Activated CD4-positive, CD25-positive, alpha-beta regulatory T cell treated with anti-CD3 and anti-CD28 coated beads, Interleukin-2, amount 50 U/mL, for 72 hours (primary cell): ENCODE data around the gene NOTCH3.

Experiments used
- DNase-seq: peaks from one replicate; pipeline ENCODE4 v3.0.0; 2021

Gene NOTCH3

GRCh38 chr19:15122331-15123030 is 78.3 kb downstream of the NOTCH3 start:
- DNase-seq, result no peak

GRCh38 chr19:15120135-15121026 is 80.4 kb downstream of the NOTCH3 start:
- no peak for DNase-seq

GRCh38 chr19:15118789-15119494 is 81.9 kb downstream of the NOTCH3 start:
- DNase-seq, result no peak

- DNase-seq, result no peak
Measured at GRCh38 chr19:15118248-15118647, 82.5 kb downstream of the NOTCH3 start.

GRCh38 chr19:15116856-15117255 is 83.9 kb downstream of the NOTCH3 start:
- no peak for DNase-seq

GRCh38 chr19:15115762-15116615 is 84.8 kb downstream of the NOTCH3 start:
- DNase-seq, result no peak

- no peak for DNase-seq
Measured at GRCh38 chr19:15115080-15115479, 85.7 kb downstream of the NOTCH3 start.

GRCh38 chr19:15114153-15114540 is 86.6 kb downstream of the NOTCH3 start:
- no peak for DNase-seq

GRCh38 chr19:15113245-15114152 is 87.3 kb downstream of the NOTCH3 start:
- DNase-seq, result no peak

GRCh38 chr19:15112385-15112784 is 88.4 kb downstream of the NOTCH3 start:
- DNase-seq, result no peak

- DNase-seq, result no peak
Measured at GRCh38 chr19:15111758-15112157, 89.0 kb downstream of the NOTCH3 start.

GRCh38 chr19:15110418-15110815 is 90.4 kb downstream of the NOTCH3 start:
- DNase-seq, result no peak

- DNase-seq, result no peak
Measured at GRCh38 chr19:15109768-15110417, 90.9 kb downstream of the NOTCH3 start.
